HCT116 (cell line): ENCODE measurements around the gene DCLRE1B. TPM values are rescaled to one million over a fixed set of nuclear protein-coding genes. Genes with fewer than 3 reads are reported as not detected.

Source experiments
- ATAC-seq: fragments of 200-7000 bp; cut with Tn5 transposase; 2 replicates; pipeline ENCODE4 v1.9.1; 2020; ENCODE audit warnings: mild to moderate bottlenecking, moderate library complexity
- BruUV-seq: library from RNA; stranded (reverse); fragments of 400-500 nt; replicated peaks from 2 replicates; lab custom pipeline; 2021; lab: Mats Ljungman, UMichigan
- CTCF ChIA-PET: fragments of 300-600 bp; sonication (Branson Sonifier 250); formaldehyde crosslinking; loops from one replicate; lab custom pipeline; 2021; ENCODE audit warnings: antibody characterized with exemption; lab: Charles Lee
- POLR2A ChIA-PET: fragments of 300-600, 350-600 bp; sonication (Branson Sonifier 250); formaldehyde crosslinking; loops from one replicate; lab custom pipeline; 2021; ENCODE audit warnings: antibody characterized with exemption; lab: Charles Lee
- RAD21 ChIA-PET, 2 experiments: fragments of 300-600 bp; sonication (Branson Sonifier 250); formaldehyde crosslinking; loops; one replicate each; lab custom pipeline; 2023; ENCODE audit warnings: low total read pairs in 2 of 2; ENCODE audit not compliant: uncharacterized antibody in 2 of 2, unreplicated experiment in 2 of 2, low non-redundant PET in 1 of 2; lab: Charles Lee
- DNase-seq: peaks from one replicate; pipeline ENCODE4 v3.0.0-alpha.2; 2010; ENCODE audit warnings: low read depth, low spot score
- H2AFZ ChIP-seq: fragments of 200-600 bp; shearing (Covaris generic), sonication (generic); 2 replicates; pipeline ENCODE4 v1.6.1; 2017; ENCODE audit warnings: low read depth, mixed run types, mixed read lengths, antibody characterized with exemption, low read length; ENCODE audit not compliant: poor library complexity, severe bottlenecking
- H3K27ac ChIP-seq: 2 replicates; pipeline ENCODE4 v1.5.1; 2012; ENCODE audit warnings: low read depth, low read length
- H3K27me3 ChIP-seq: fragments of 200-600 bp; sonication (generic); 2 replicates; pipeline ENCODE4 v1.6.1; 2016; ENCODE audit warnings: mixed run types, low read length, mixed read lengths; ENCODE audit not compliant: insufficient read depth
- H3K36me3 ChIP-seq, 2 experiments: fragments of 200-500 bp in 1 of 2; fragments of 200-600 bp in 1 of 2; sonication (Bioruptor generic) in 1 of 2; sonication (generic) in 1 of 2; 2 replicates each; pipeline versions ENCODE4 v1.5.1 to v1.6.1; 2014 to 2016; ENCODE audit warnings: low read length in 2 of 2, inconsistent platforms in 1 of 2, mixed read lengths in 1 of 2, mixed run types in 1 of 2; ENCODE audit not compliant: insufficient read depth in 2 of 2, control insufficient read depth in 1 of 2
- H3K4me1 ChIP-seq, 2 experiments: fragments of 200-600 bp in 1 of 2; sonication (generic) in 1 of 2; 2 replicates each; pipeline versions ENCODE4 v1.5.1 to v1.6.1; 2012 to 2017; ENCODE audit warnings: low read length in 2 of 2, inconsistent platforms in 1 of 2, mild to moderate bottlenecking in 1 of 2, mixed read lengths in 1 of 2, mixed run types in 1 of 2, moderate library complexity in 1 of 2; ENCODE audit not compliant: insufficient read depth in 2 of 2, control insufficient read depth in 1 of 2
- H3K4me2 ChIP-seq: fragments of 200-600 bp; sonication (generic); 2 replicates; pipeline ENCODE4 v1.6.1; 2017; ENCODE audit warnings: mixed run types, low read length, mixed read lengths
- H3K4me3 ChIP-seq, 2 experiments: fragments of 200-600 bp in 1 of 2; sonication (generic) in 1 of 2; replicated peaks in 1 of 2; 2 replicates each; pipeline ENCODE4 v1.5.1; 2011 to 2016; ENCODE audit warnings: low read length in 2 of 2, control low read depth in 1 of 2, low read depth in 1 of 2, mild to moderate bottlenecking in 1 of 2, mixed read lengths in 1 of 2, mixed run types in 1 of 2
- H3K79me2 ChIP-seq: fragments of 200-600 bp; sonication (generic); 2 replicates; pipeline ENCODE4 v1.6.1; 2017; ENCODE audit warnings: mild to moderate bottlenecking, mixed run types, low read length, moderate library complexity, mixed read lengths; ENCODE audit not compliant: insufficient read depth
- H3K9ac ChIP-seq: fragments of 200-600 bp; sonication (generic); 2 replicates; pipeline ENCODE4 v1.6.1; 2016; ENCODE audit warnings: low read length, mixed read lengths
- H3K9me2 ChIP-seq: fragments of 200-600 bp; sonication (generic), shearing (Covaris generic); 2 replicates; pipeline ENCODE4 v1.6.1; 2017; ENCODE audit warnings: mixed run types, mild to moderate bottlenecking, moderate library complexity; ENCODE audit not compliant: insufficient read depth
- H3K9me3 ChIP-seq, 2 experiments: fragments of 200-500 bp in 1 of 2; fragments of 200-600 bp in 1 of 2; sonication (Bioruptor generic) in 1 of 2; sonication (generic) in 1 of 2; 2 replicates each; pipeline ENCODE4 v1.6.1; 2014 to 2017; ENCODE audit warnings: low read length in 2 of 2, mixed read lengths in 2 of 2, inconsistent platforms in 1 of 2, low read depth in 1 of 2, mild to moderate bottlenecking in 1 of 2, mixed run types in 1 of 2, moderate library complexity in 1 of 2; ENCODE audit not compliant: control insufficient read depth in 1 of 2, insufficient read depth in 1 of 2
- H4K20me1 ChIP-seq: fragments of 200-600 bp; sonication (generic), shearing (Covaris generic); 2 replicates; pipeline ENCODE4 v1.6.1; 2017; ENCODE audit warnings: mixed run types, mild to moderate bottlenecking, moderate library complexity; ENCODE audit not compliant: insufficient read depth
- CEBPB ChIP-seq: IDR thresholded peaks from 2 replicates; pipeline ENCODE4 v1.6.1; 2012; ENCODE audit warnings: low read depth
- EGR1 ChIP-seq: IDR thresholded peaks from 2 replicates; pipeline ENCODE4 v1.6.1; 2012; ENCODE audit warnings: low read depth
- ELF1 ChIP-seq: IDR thresholded peaks from 2 replicates; pipeline ENCODE4 v1.6.1; 2012; ENCODE audit warnings: low read depth, borderline replicate concordance
- FOSL1 ChIP-seq: IDR thresholded peaks from 2 replicates; pipeline ENCODE4 v1.6.1; 2012; ENCODE audit warnings: low read depth
- JUND ChIP-seq: IDR thresholded peaks from 2 replicates; pipeline ENCODE4 v1.6.1; 2012
- MAX ChIP-seq: IDR thresholded peaks from 2 replicates; pipeline ENCODE4 v1.6.1; 2012
- POLR2A ChIP-seq: IDR thresholded peaks from 2 replicates; pipeline ENCODE4 v1.7.0; 2011; ENCODE audit warnings: borderline replicate concordance; ENCODE audit not compliant: insufficient read depth, insufficient read length; ENCODE audit errors: extremely low read depth
- POLR2AphosphoS5 ChIP-seq: IDR thresholded peaks from 2 replicates; pipeline ENCODE4 v1.6.1; 2011; ENCODE audit warnings: mild to moderate bottlenecking, low read depth, low read length, moderate library complexity
- RAD21 ChIP-seq: IDR thresholded peaks from 2 replicates; pipeline ENCODE4 v1.6.1; 2012; ENCODE audit warnings: low read depth, mild to moderate bottlenecking
- SIN3A ChIP-seq: IDR thresholded peaks from 2 replicates; pipeline ENCODE4 v1.6.1; 2012; ENCODE audit warnings: low read depth
- SP1 ChIP-seq: IDR thresholded peaks from 2 replicates; pipeline ENCODE4 v1.6.1; 2012; ENCODE audit warnings: low read depth
- SRF ChIP-seq: IDR thresholded peaks from 2 replicates; pipeline ENCODE4 v1.6.1; 2012; ENCODE audit warnings: low read depth
- TCF7L2 ChIP-seq: IDR thresholded peaks from 2 replicates; pipeline ENCODE4 v1.7.0; 2011; ENCODE audit warnings: borderline replicate concordance, inconsistent platforms; ENCODE audit not compliant: insufficient read depth, insufficient read length; ENCODE audit errors: extremely low read depth
- YY1 ChIP-seq: IDR thresholded peaks from 2 replicates; pipeline ENCODE4 v1.6.1; 2011; ENCODE audit warnings: low read length, low read depth, moderate library complexity, mild to moderate bottlenecking; ENCODE audit not compliant: insufficient replicate concordance; ENCODE audit errors: extremely low read depth
- ZBTB33 ChIP-seq: IDR thresholded peaks from 2 replicates; pipeline ENCODE4 v1.6.1; 2011; ENCODE audit warnings: mild to moderate bottlenecking, low read length, moderate library complexity; ENCODE audit not compliant: insufficient replicate concordance; ENCODE audit errors: extremely low read depth
- intact Hi-C: fragments of 100-400 bp; cut with micrococcal nuclease; formaldehyde crosslinking; loops from 2 replicates; pipeline ENCODE4 v1.10.0; 2022
- total RNA-seq: library from RNA; stranded (reverse); gene quantifications from one replicate; pipeline ENCODE4 v1.2.1, GENCODE V29; 2021; ENCODE audit not compliant: unreplicated experiment
- TF ChIP-seq, protein P1 (sequence below): IDR thresholded peaks from 2 replicates; pipeline ENCODE4 v1.6.1; 2012
- TF ChIP-seq, protein P2 (sequence below), 3 experiments: fragments of 200-600 bp in 1 of 3; sonication (generic) in 1 of 3; IDR thresholded peaks in 2 of 3; conservative IDR thresholded peaks in 1 of 3; 2 replicates each; pipeline ENCODE4 v1.5.1; 2012 to 2017; ENCODE audit warnings: low read depth in 2 of 3, low read length in 2 of 3, antibody characterized with exemption in 1 of 3, borderline replicate concordance in 1 of 3, control low read depth in 1 of 3, mild to moderate bottlenecking in 1 of 3, mixed read lengths in 1 of 3, mixed run types in 1 of 3, moderate library complexity in 1 of 3; ENCODE audit not compliant: insufficient read depth in 1 of 3

Gene DCLRE1B
- total RNA-seq, 1 experiment from 2014 or later = 13.4 TPM

GRCh38 chr1:113958691-113959090 is 53.6 kb downstream of the DCLRE1B start:
- no peak for DNase-seq
- Histone ChIP-seq H3K27me3 (no peaks in the 10 kb centered on the region), H3K9ac (no peak overlapping the region), H3K9me3 (no peaks in the 10 kb centered on the region), H3K4me1 (no peaks in the 10 kb centered on the region), H2AFZ (no peak overlapping the region), H3K4me3 (no peak overlapping the region), H3K79me2 (no peaks in the 10 kb centered on the region), H3K36me3 (peaks cover 16 to 26% of the 10 kb centered on the region in 2 experiments), H3K27ac (no peak overlapping the region), H3K4me2 (no peak overlapping the region), H4K20me1 (no peaks in the 10 kb centered on the region), H3K9me2 (no peaks in the 10 kb centered on the region)
- TF ChIP-seq, protein P1, sequence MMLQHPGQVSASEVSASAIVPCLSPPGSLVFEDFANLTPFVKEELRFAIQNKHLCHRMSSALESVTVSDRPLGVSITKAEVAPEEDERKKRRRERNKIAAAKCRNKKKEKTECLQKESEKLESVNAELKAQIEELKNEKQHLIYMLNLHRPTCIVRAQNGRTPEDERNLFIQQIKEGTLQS = no peak
- TF ChIP-seq YY1 = no peak
- no peak for TF ChIP-seq ELF1
- TF ChIP-seq EGR1 = no peak
- TF ChIP-seq CEBPB = no peak
- TF ChIP-seq POLR2AphosphoS5 = no peak
- no peak for TF ChIP-seq RAD21
- TF ChIP-seq SP1 = no peak
- TF ChIP-seq FOSL1 = no peak
- TF ChIP-seq JUND = no peak
- TF ChIP-seq, protein P2, sequence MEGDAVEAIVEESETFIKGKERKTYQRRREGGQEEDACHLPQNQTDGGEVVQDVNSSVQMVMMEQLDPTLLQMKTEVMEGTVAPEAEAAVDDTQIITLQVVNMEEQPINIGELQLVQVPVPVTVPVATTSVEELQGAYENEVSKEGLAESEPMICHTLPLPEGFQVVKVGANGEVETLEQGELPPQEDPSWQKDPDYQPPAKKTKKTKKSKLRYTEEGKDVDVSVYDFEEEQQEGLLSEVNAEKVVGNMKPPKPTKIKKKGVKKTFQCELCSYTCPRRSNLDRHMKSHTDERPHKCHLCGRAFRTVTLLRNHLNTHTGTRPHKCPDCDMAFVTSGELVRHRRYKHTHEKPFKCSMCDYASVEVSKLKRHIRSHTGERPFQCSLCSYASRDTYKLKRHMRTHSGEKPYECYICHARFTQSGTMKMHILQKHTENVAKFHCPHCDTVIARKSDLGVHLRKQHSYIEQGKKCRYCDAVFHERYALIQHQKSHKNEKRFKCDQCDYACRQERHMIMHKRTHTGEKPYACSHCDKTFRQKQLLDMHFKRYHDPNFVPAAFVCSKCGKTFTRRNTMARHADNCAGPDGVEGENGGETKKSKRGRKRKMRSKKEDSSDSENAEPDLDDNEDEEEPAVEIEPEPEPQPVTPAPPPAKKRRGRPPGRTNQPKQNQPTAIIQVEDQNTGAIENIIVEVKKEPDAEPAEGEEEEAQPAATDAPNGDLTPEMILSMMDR (IDR thresholded peaks at IDR 0.05 in 2 of 3, conservative IDR thresholded peaks at IDR 0.05 in 1 of 3; ENCODE audit: borderline replicate concordance in 1 of 3, insufficient read depth in 1 of 3, low read depth in 2 of 3, low read length in 2 of 3) = no peak
- TF ChIP-seq SRF = no peak
- no peak for TF ChIP-seq MAX
- no peak for TF ChIP-seq TCF7L2
- TF ChIP-seq POLR2A = no peak
- no peak for TF ChIP-seq SIN3A
- TF ChIP-seq ZBTB33 = no peak
- ChIA-PET RAD21 (no interaction called here), POLR2A (no interaction called here), CTCF (no interaction called here)
- no peak for ATAC-seq
- BruUV-seq = no TSS peak
- intact Hi-C loops = no loop called here
